OCI-M2 (cell line): ENCODE data around the gene SLC38A2.
"Not testable (repeated sequence)": the region's sequence is repeated elsewhere in the genome, so short reads cannot be mapped to it uniquely, and the experiment has no call there.

Experiments
- DNase-seq: peaks from one replicate; lab custom pipeline; 2025; ENCODE audit not compliant: unreplicated experiment; lab: John Stamatoyannopoulos, UW

SLC38A2 gene

GRCh38 chr12:46372544-46373300 lies at the start of gene SLC38A2:
Gene SLC38A2 (minus strand): TSS chr12:46372773. CDS start chr12:46371293, 1,480 bp downstream.
- peak; percentile 52 for DNase-seq

DNA sequence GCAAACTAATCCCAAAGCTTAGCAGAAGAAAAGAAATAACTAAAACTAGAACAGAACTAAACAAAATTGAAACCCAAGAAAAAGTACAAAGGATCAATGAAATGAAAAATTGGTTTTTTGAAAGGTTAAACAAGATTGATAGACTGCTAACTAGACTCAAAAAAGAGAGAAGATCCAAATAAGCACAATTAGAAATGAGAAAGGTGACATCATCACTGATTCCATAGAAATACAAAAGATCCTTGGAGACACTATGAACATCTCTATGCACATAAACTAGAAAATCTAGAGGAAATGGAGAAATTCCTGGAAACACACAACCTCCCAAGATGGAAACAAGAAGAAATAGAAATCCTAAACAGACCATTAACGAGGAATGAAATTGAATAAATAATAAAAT lies 47.1 kb upstream of the SLC38A2 start:
- DNase-seq: no peak

DNA sequence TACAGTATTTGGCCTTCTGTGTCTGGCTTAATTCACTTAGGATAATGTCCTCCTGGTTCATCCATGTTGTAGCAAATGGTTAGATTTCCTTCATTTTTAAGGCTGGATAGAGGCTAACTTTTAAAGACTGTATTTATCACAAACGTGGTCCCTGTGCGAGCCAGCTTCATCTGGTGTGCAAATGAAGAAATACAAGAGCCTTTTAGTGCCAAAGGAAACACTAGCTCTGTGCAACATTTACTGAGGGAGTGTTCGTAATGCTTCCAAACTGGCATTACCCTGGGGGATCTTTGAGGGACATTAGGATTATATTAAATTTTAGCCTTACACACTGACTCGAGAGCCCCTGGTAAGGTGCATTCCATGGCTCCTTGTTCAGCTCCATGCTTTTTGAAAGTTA lies 43.0 kb upstream of the SLC38A2 start:
- DNase-seq: no peak

DNA sequence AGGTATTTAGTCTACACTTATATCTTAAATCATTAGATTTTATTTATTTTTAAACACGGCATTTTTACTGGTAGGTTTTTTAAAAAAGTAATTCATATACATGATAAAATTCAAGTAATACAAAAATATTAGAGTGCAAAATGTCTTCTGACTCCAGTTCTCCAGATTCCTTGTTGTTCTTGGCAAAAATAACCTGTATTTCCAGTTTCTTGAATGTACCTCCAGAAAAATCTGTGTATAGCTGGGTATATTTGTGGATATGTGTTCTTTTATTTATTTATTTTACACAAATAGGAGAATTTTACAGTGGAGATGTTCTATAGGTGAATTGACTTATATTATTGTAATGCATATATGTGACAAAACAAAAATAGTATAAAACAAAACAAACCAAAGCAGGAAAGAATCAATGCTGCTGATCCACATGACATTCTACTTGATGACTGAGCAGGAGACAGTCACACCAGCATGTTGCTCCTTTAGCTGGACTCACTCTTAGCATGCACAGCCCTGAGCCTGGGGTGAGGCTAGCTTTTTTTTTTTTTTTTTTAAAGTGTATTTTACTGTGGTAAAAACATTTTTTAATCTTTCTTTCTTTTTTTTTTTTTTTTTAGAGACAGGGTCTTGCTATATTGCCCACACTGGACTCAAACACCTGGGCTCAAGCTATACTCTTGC lies 42.2 kb upstream of the SLC38A2 start:
- no peak for DNase-seq

DNA sequence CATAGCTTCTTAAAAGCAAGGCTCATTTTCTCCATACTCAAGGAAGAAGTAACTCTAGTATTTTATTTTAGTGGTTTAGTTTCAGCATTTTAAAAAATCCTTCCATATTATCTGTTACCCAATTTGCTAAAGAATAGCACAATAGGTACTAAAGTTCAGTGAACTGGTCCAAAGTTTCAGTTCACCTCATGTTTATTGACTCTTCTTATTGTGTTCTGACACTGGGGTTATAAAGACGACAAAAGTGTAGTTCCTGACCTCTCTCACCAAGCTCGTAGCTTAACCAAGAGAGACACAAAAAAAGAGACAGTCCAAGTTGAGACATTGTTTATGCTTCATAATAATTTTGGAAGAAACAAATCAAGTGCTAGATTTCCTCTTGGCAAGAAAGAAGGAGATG lies 40.8 kb upstream of the SLC38A2 start:
- no peak for DNase-seq

DNA sequence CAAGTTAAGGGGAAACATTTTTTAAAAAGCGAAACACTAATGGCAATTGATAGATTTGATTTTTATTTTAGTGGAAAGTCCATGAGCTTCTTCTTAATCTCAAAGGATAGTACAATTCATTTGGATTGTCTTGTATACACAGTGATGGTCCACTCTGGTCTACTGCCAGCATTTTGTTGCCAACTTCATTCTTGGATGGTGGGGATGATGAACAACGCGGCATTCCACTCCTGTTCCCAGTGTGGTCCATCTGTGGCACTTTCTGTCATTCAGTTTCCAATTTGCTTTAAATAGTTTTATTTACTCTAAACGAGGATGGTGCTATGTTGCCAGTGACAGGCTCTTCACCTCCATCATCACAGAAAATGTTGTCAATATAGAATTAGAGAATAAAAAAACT lies 40.3 kb upstream of the SLC38A2 start:
- DNase-seq: no peak

DNA sequence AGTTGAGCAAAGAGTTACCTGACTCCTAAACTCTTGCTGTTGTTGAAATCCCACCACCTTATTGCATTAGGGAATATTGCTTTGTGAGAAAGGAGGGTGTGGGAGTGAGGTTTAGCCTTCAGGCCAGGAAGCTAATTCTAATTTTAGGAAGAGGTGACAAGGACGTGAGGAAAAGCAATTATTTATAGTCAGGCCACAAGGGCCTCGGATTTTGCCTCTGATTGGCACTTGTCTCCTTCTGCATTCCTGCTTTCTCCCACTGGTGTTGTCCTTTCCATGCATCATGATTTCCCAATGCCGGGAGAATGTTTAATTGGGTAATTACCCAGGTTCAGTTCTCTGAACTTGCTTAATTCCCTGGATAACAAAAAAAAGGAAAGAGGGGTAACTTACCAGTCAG lies 37.9 kb upstream of the SLC38A2 start:
- no peak for DNase-seq

DNA sequence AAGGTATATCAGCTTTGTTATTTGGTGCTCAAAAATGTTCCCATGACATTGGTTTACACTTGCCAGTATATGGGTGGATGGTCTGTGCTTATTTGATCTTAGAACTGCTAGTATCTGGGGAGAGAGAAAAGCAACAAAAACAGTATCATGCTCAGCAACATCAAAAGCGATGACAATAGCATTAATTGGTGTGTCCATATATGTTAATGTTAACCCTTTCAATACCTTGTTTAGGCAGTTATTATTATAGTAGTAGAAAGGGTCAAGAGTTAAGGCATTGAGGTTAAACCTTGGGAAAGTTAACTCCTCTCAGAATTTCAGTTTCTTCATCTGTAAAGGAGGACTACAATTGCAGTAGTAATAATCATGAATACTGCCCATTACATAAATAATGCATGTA lies 37.4 kb upstream of the SLC38A2 start:
- DNase-seq: no peak

GRCh38 chr12:46409342-46409741 lies 36.8 kb upstream of the SLC38A2 start:
- no peak for DNase-seq

GRCh38 chr12:46408441-46408840 lies 35.9 kb upstream of the SLC38A2 start:
- DNase-seq: no peak

- no peak for DNase-seq
Observed at GRCh38 chr12:46407361-46407760, 34.8 kb upstream of the SLC38A2 start.

- DNase-seq: no peak
Observed at GRCh38 chr12:46406352-46407027, 33.9 kb upstream of the SLC38A2 start.

DNA sequence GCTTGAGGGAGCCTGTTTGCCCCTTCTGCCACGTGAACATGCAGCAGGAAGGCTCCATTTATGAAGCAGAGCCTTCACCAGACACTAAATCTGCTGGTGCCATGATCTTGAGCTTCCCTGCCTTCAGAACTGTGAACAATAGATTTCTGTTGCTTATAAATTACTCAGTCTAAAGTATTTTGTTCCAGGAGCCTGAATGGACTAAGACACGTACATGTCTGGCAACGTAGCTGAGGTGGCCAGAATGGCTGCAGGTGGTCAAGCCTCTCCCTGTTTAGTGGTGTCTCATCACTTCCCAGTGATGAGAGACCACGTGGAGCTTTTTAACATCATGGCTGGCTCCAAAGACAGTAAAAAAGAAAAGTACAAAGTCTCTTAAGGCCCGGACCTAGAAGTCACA lies 32.2 kb upstream of the SLC38A2 start:
- DNase-seq: no peak

DNA sequence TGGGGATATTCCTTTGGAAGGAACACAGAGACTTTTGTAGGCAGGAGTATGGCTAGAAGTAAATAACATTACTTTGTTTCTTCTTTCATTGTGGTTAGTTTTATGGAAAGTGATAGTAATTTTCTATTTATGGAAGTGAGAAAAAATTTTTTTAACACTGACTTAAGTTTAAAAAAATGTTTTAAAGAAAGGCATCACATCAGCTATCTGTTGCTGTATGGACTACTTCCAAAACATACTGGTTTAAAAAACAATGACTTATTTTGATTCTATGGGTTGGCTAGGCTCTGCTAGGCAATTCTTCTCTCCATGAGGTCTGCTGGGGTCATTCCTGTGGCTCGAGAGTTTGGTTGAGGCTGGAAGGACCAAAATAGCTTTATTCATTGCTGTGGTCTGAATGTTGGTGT lies 31.7 kb upstream of the SLC38A2 start:
- DNase-seq: no peak

DNA sequence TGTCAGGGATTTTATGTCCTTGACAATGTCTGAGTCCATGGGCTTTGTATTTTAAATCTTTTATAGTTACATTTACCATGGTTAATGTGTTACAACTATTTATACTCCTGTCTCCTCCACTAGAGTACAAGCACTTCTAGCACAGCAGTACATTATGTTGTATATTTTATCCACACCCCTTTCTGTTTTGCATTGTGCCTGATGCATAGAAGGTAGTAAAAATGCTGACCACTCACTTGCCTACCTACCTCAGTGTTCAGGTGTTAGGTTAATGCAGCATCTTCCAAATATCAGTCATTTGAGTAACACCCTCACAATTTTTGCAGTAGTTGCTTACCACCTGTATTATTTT lies 31.1 kb upstream of the SLC38A2 start:
- DNase-seq: no peak

- DNase-seq: no peak
Observed at GRCh38 chr12:46402941-46403718, 30.6 kb upstream of the SLC38A2 start.

- DNase-seq: no peak
Observed at GRCh38 chr12:46402451-46402850, 29.9 kb upstream of the SLC38A2 start.

DNA sequence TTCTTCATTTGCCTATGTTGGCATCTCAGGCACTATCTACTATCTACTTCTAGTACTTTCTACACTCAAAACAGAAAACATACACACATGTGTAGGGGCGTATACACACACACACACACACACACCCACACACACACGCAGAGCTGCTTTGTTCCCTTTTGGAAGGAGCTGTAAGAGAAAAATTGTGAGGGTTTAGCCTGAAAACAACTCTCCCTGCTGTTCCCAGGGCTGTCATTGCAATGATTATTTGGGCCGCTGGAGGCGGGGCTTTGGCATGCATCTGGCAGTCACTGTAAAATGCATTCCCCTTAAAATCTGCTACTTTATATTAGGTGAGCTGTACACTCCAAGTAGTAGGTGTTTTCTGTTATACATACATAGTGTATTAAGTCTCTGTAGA lies 29.1 kb upstream of the SLC38A2 start:
- no peak for DNase-seq

- DNase-seq: no peak
Observed at GRCh38 chr12:46400406-46400805, 27.8 kb upstream of the SLC38A2 start.

DNA sequence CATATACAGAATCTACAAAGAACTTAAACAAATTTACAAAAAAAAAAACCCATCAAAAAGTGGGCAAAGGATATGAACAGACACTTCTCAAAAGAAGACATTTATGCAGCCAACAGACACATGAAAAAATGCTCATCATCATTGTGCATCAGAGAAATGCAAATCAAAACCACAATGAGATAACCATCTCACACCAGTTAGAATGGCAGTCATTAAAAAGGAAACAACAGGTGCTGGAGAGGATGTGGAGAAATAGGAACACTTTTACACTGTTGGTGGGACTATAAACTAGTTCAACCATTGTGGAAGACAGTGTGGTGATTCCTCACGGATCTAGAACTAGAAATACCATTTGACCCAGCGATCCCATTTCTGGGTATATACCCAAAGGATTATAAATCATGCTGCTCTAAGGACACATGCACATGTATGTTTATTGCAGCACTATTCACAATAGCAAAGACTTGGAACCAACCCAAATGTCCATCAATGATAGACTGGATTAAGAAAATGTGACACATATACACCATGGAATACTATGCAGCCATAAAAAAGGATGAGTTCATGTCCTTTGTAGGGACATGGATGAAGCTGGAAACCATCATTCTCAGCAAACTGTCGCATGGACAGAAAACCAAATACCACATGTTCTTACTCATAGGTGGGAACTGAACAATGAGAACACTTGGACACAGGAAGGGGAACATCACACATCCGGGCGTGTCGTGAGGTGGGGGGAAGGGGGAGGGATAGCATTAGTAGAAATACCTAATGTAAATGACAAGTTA lies 27.1 kb upstream of the SLC38A2 start:
- not testable (repeated sequence) for DNase-seq

DNA sequence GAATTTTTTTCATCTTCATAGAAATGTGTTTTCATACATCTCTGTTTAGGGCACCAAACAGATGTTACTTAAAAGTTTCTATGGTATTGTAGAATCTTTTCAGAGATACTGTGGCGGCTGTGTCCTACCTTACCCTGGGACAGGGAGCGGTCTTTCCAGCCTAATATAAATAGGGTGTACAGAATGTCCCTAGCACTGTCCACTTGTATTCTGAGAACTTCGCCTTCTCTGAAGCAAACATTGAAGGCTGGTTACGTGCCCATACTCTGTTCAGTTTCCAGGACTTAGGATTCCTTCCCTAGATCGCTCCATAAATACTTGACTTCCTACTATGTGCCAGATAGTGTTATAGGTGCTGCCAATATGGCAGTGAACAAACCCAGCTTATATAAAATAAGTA lies 24.3 kb upstream of the SLC38A2 start:
- no peak for DNase-seq
